PC-3 (cell line): Measurements from ENCODE around the gene PRR12. TPM values are rescaled to one million over a fixed set of nuclear protein-coding genes. Genes with fewer than 3 reads are reported as not detected.

ENCODE experiments used
- ATAC-seq: fragments of 200-7000 bp; cut with Tn5 transposase; 2 replicates; pipeline ENCODE4 v1.9.1; 2020; ENCODE audit warnings: mild to moderate bottlenecking, moderate library complexity
- BruUV-seq: library from RNA; stranded (reverse); fragments of 400-500 nt; replicated peaks from 2 replicates; lab custom pipeline; 2021; lab: Mats Ljungman, UMichigan
- CTCF ChIA-PET: fragments of 300-600 bp; sonication (Branson Sonifier 250); formaldehyde crosslinking; loops from one replicate; lab custom pipeline; 2022; ENCODE audit warnings: antibody characterized with exemption; lab: Charles Lee
- POLR2A ChIA-PET: fragments of 300-600 bp; sonication (Branson Sonifier 250); formaldehyde crosslinking; loops from one replicate; lab custom pipeline; 2022; ENCODE audit warnings: antibody characterized with exemption; ENCODE audit not compliant: unreplicated experiment; lab: Charles Lee
- DNase-seq: peaks from one replicate; pipeline ENCODE4 v3.0.0-alpha.2; 2015
- H2AFZ ChIP-seq: fragments of 300-600 bp; sonication (generic); 2 replicates; pipeline ENCODE4 v1.6.0; 2016; ENCODE audit warnings: antibody characterized with exemption, low read length
- H3F3A ChIP-seq: fragments of 300-600 bp; sonication (generic); one replicate; pipeline ENCODE4 v1.6.0; 2017; ENCODE audit warnings: antibody characterized with exemption, low read length, control low read depth, mild to moderate bottlenecking; ENCODE audit not compliant: unreplicated experiment
- H3K27ac ChIP-seq: fragments of 300-600 bp; sonication (generic); 2 replicates; pipeline ENCODE4 v1.5.1; 2016; ENCODE audit warnings: mild to moderate bottlenecking, low read length
- H3K27me3 ChIP-seq: fragments of 300-600 bp; sonication (generic); 2 replicates; pipeline ENCODE4 v1.6.1; 2016; ENCODE audit warnings: low read length, mixed read lengths
- H3K36me3 ChIP-seq: fragments of 300-600 bp; sonication (generic); 2 replicates; pipeline ENCODE4 v1.6.1; 2016; ENCODE audit warnings: low read depth, mixed run types, low read length, mixed read lengths
- H3K4me1 ChIP-seq: fragments of 300-600 bp; sonication (generic); 2 replicates; pipeline ENCODE4 v1.5.1; 2016; ENCODE audit warnings: low read length; ENCODE audit not compliant: insufficient read depth
- H3K4me2 ChIP-seq: fragments of 300-600 bp; sonication (generic); 2 replicates; pipeline ENCODE4 v1.6.0; 2016; ENCODE audit warnings: low read length
- H3K4me3 ChIP-seq: fragments of 300-600 bp; sonication (generic); 2 replicates; pipeline ENCODE4 v1.5.1; 2016; ENCODE audit warnings: mild to moderate bottlenecking, low read length, mixed read lengths
- H3K79me2 ChIP-seq: fragments of 300-600 bp; sonication (generic); 2 replicates; pipeline ENCODE4 v1.6.1; 2017; ENCODE audit warnings: low read length, mixed read lengths
- H3K9ac ChIP-seq: fragments of 300-600 bp; sonication (generic); 2 replicates; pipeline ENCODE4 v1.6.0; 2016; ENCODE audit warnings: mild to moderate bottlenecking, low read length
- H3K9me2 ChIP-seq: fragments of 300-600 bp; sonication (generic); replicated peaks from 2 replicates; pipeline ENCODE4 v1.6.1; 2016; ENCODE audit warnings: mixed run types, low read length, mixed read lengths
- H3K9me3 ChIP-seq: fragments of 300-600 bp; sonication (generic); 2 replicates; pipeline ENCODE4 v1.6.1; 2016; ENCODE audit warnings: low read length, mixed read lengths
- H4K20me1 ChIP-seq: fragments of 300-600 bp; sonication (generic); 2 replicates; pipeline ENCODE4 v1.6.1; 2016; ENCODE audit warnings: low read length, mixed read lengths
- CTCF ChIP-seq: fragments of 300-600 bp; sonication (generic); conservative IDR thresholded peaks from 2 replicates; pipeline ENCODE4 v1.5.1; 2017; ENCODE audit warnings: antibody characterized with exemption, low read depth, mild to moderate bottlenecking, low read length
- EZH2 ChIP-seq: fragments of 300-600 bp; sonication (generic); IDR thresholded peaks from one replicate; pipeline ENCODE4 v1.6.1; 2017; ENCODE audit warnings: antibody characterized with exemption, mild to moderate bottlenecking, low read length; ENCODE audit not compliant: unreplicated experiment
- EZH2phosphoT487 ChIP-seq: fragments of 300-600 bp; sonication (generic); IDR thresholded peaks from 2 replicates; pipeline ENCODE4 v1.6.1; 2018; ENCODE audit warnings: mild to moderate bottlenecking, antibody characterized with exemption, low read length, borderline replicate concordance
- intact Hi-C: fragments of 100-400 bp; cut with micrococcal nuclease; formaldehyde crosslinking; loops from 2 replicates; pipeline ENCODE4 v1.9.0; 2023
- total RNA-seq: library from RNA; depleted of rRNA; stranded (reverse); fragments of >200 nt; gene quantifications from 2 replicates; pipeline ENCODE4 v1.2.3, GENCODE V29; 2014

The PRR12 gene
- total RNA-seq, 1 experiment from 2014 or later, result 14.6 TPM

- Histone ChIP-seq H3K27me3 (no peaks in the 10 kb centered on the region), H2AFZ (no peak overlapping the region), H4K20me1 (no peaks in the 10 kb centered on the region), H3K9ac (no peak overlapping the region), H3K36me3 (no peaks in the 10 kb centered on the region), H3K27ac (no peak overlapping the region), H3K4me3 (no peak overlapping the region), H3K9me2 (no peaks in the 10 kb centered on the region), H3K4me2 (no peak overlapping the region), H3F3A (no peaks in the 10 kb centered on the region), H3K79me2 (0 out of 2 replicates have a peak, but pooled peaks cover 3% of the 10 kb centered on the region), H3K9me3 (no peaks in the 10 kb centered on the region), H3K4me1 (peaks cover 23% of the 10 kb centered on the region)
- no peak for DNase-seq
- POLR2A ChIA-PET, result no interaction called here
- CTCF ChIA-PET, result no interaction called here
- no TSS peak for BruUV-seq
- TF ChIP-seq EZH2phosphoT487 (no peak), EZH2 (no peak), CTCF (no peak)
- no peak for ATAC-seq
- intact Hi-C loops, result no loop called here
Measured at GRCh38 chr19:49635530-49636232, 44.7 kb downstream of the PRR12 start.

GRCh38 chr19:49636233-49636932 lies 45.4 kb downstream of the PRR12 start:
- ChIA-PET POLR2A (no interaction called here), CTCF (no interaction called here)
- Histone ChIP-seq H3K36me3 (no peaks in the 10 kb centered on the region), H3K4me1 (peaks cover 30% of the 10 kb centered on the region), H3F3A (peaks cover 3% of the 10 kb centered on the region), H3K9me2 (no peaks in the 10 kb centered on the region), H3K27ac (no peak overlapping the region), H3K79me2 (peaks cover 8% of the 10 kb centered on the region; the same call in 1 of the 2 replicates), H3K9me3 (no peaks in the 10 kb centered on the region), H4K20me1 (no peaks in the 10 kb centered on the region), H3K4me2 (no peak overlapping the region), H3K27me3 (no peaks in the 10 kb centered on the region), H2AFZ (no peak overlapping the region), H3K9ac (no peak overlapping the region), H3K4me3 (no peak overlapping the region)
- ATAC-seq (no peak), DNase-seq (no peak)
- TF ChIP-seq EZH2, result no peak
- no peak for TF ChIP-seq CTCF
- no peak for TF ChIP-seq EZH2phosphoT487
- BruUV-seq, result no TSS peak
- intact Hi-C loops, result no loop called here
